Psoas muscle (tissue), 8 donors: ENCODE results near the gene MT3. TPM values are rescaled to one million over a fixed set of nuclear protein-coding genes. Genes with fewer than 3 reads are reported as not detected.

ENCODE experiments used
- ATAC-seq, 4 donors: fragments of 200-7000 bp; cut with Tn5 transposase; one replicate each; pipeline ENCODE4 v1.9.1; 2020; ENCODE audit warnings: moderate library complexity in 3 of 4, mild to moderate bottlenecking in 2 of 4
- DNase-seq, 2 donors: peaks; one replicate each; pipeline ENCODE4 v3.0.0-alpha.2; 2020
- H3K27ac ChIP-seq: fragments of 200-600 bp; one replicate; pipeline ENCODE4 v1.8.0; 2022
- H3K27me3 ChIP-seq, 3 donors: fragments of 200-600 bp in 1 of 3; one replicate each; pipeline versions ENCODE4 v1.6.1 to v1.8.0; 2013 to 2022; ENCODE audit warnings: low read length in 2 of 3, mild to moderate bottlenecking in 2 of 3, moderate library complexity in 1 of 3; ENCODE audit not compliant: insufficient read depth in 3 of 3
- H3K36me3 ChIP-seq, 2 donors: fragments of 200-600 bp in 1 of 2; one replicate each; pipeline versions ENCODE4 v1.6.1 to v1.8.0; 2013 to 2022; ENCODE audit warnings: low read depth in 1 of 2, mild to moderate bottlenecking in 1 of 2, moderate library complexity in 1 of 2; ENCODE audit not compliant: insufficient read depth in 1 of 2
- H3K4me1 ChIP-seq: fragments of 200-600 bp; one replicate; pipeline ENCODE4 v1.8.0; 2022
- H3K4me3 ChIP-seq: fragments of 200-600 bp; one replicate; pipeline ENCODE4 v1.8.0; 2022; ENCODE audit warnings: mild to moderate bottlenecking
- H3K9me3 ChIP-seq: fragments of 200-600 bp; one replicate; pipeline ENCODE4 v1.8.0; 2022
- CTCF ChIP-seq: fragments of 200-600 bp; IDR thresholded peaks from one replicate; pipeline ENCODE4 v1.8.0; 2022; ENCODE audit warnings: antibody characterized with exemption
- WGBS, 3 donors: extraction: QIAGEN DNeasy Blood & Tissue Kit; methylation state at CpG; one replicate each; pipeline versions ENCODE4 v1.1.6 to v1.1.7; 2013; 5-methylcytosine and 5-hydroxymethylcytosine counted together
- intact Hi-C, 2 donors: fragments of 100-400 bp; cut with DNase I; formaldehyde crosslinking; loops; one replicate each; pipeline versions ENCODE4 v1.11.0 to v1.14.2; 2022
- polyA plus RNA-seq, 3 donors: library from polyadenylated mRNA; stranded (reverse); fragments of 200-250 nt; gene quantifications; one replicate each; pipeline ENCODE4 v1.2.3, GENCODE V29; 2013
- total RNA-seq, 4 donors: library from RNA; stranded (reverse); fragmentation: NEBNext Ultra II Directional in 2 of 4; extraction: Animal tissue kit (Norgen Biotek cat#: 25700) in 2 of 4; gene quantifications; one replicate each; pipeline versions ENCODE4 v1.2.1 to v1.2.4, GENCODE V29; 2021 to 2023
- donor health status: healthy with polysubstance abuse.
- donor health status: DM: no; HTN: no; CAD: no; lungs with moderate emphysema.
- donor health status: Bipolar disorder and iron deficiency.
- donor health status: healthy.
- donor health status: DM: yes; HTN: yes; CAD: no.
- donor health status: DM: no; HTN: no; CAD: no.
- donor health status: DM: no; HTN: no; CAD: no.
- donor health status: DM: yes; HTN: yes; CAD: no.

MT3 gene
- total and polyA plus RNA-seq, 7 donors = 0.57 to 10.5 (median 4.2) TPM; not detected in 1

GRCh38 chr16:56584276-56584675, 5.1 kb upstream of the MT3 start:
- WGBS, 3 donors = 85 to 96% (median 86%) methylated on average over 11 of the region's 11 CpGs
- intact Hi-C loops = no loop called here
- no peaks in the 10 kb centered on the region for H3K36me3 ChIP-seq

GRCh38 chr16:56588781-56589140, 567 bp upstream of the MT3 start:
- no peaks in the 10 kb centered on the region for H3K9me3 ChIP-seq
- peak overlapping the region; percentile 65 for H3K4me3 ChIP-seq
- peaks cover 4% of the 10 kb centered on the region for H3K4me1 ChIP-seq
- 33 to 38% (median 37%) methylated on average over 9 of the region's 9 CpGs for WGBS, 3 donors
- no peak for TF ChIP-seq CTCF
- intact Hi-C loops = no loop called here
- H3K36me3 ChIP-seq = no peaks in the 10 kb centered on the region
- no peak for DNase-seq
- no peak for ATAC-seq
- H3K27ac ChIP-seq = no peak overlapping the region
- peaks cover 0 to 18% (median 3%) of the 10 kb centered on the region in 3 donors for H3K27me3 ChIP-seq

More at GRCh38 chr16:56584276-56584675, 5.1 kb upstream of the MT3 start:
- no peak overlapping the region for H3K4me3 ChIP-seq
- no peak for ATAC-seq
- H3K4me1 ChIP-seq = no peaks in the 10 kb centered on the region
- no peak for DNase-seq
- H3K27ac ChIP-seq = no peak overlapping the region
- H3K9me3 ChIP-seq = no peaks in the 10 kb centered on the region
- peaks cover 0 to 7% (median 0%) of the 10 kb centered on the region in 3 donors for H3K27me3 ChIP-seq
- TF ChIP-seq CTCF = no peak

GRCh38 chr16:56591377-56592060, 2.2 kb downstream of the MT3 start:
- ATAC-seq = no peak
- Histone ChIP-seq H3K4me3 (no peak overlapping the region), H3K9me3 (no peaks in the 10 kb centered on the region), H3K27ac (no peak overlapping the region), H3K36me3 (no peaks in the 10 kb centered on the region), H3K27me3 (peaks cover 0 to 18% (median 3%) of the 10 kb centered on the region in 3 donors), H3K4me1 (peaks cover 4% of the 10 kb centered on the region)
- 68 to 74% (median 70%) methylated on average over 4 of the region's 4 CpGs for WGBS, 3 donors
- no peak for TF ChIP-seq CTCF
- intact Hi-C loops = no loop called here
- DNase-seq = no peak

- Histone ChIP-seq H3K27me3 (peaks cover 0 to 16% (median 3%) of the 10 kb centered on the region in 3 donors), H3K4me1 (peaks cover 4% of the 10 kb centered on the region), H3K9me3 (no peaks in the 10 kb centered on the region), H3K27ac (no peak overlapping the region), H3K36me3 (no peaks in the 10 kb centered on the region), H3K4me3 (no peak overlapping the region)
- WGBS, 3 donors = 91 to 97% (median 96%) methylated on average over 6 of the region's 6 CpGs
- intact Hi-C loops = no loop called here
- ATAC-seq (no peak), DNase-seq (no peak)
- TF ChIP-seq CTCF = no peak
These were observed 4.4 kb downstream of the MT3 start for GRCh38 chr16:56593573-56594291.
